GM11168 (cell line): Measurements from ENCODE around the gene DCN.

ENCODE experiments used
- in situ Hi-C: fragments of 300-500 bp; cut with MboI; formaldehyde crosslinking; loops from one replicate; pipeline ENCODE4 v1.12.0; 2022; ENCODE audit warnings: low sequenced_read_pairs; ENCODE audit not compliant: unreplicated experiment

Gene DCN

DNA sequence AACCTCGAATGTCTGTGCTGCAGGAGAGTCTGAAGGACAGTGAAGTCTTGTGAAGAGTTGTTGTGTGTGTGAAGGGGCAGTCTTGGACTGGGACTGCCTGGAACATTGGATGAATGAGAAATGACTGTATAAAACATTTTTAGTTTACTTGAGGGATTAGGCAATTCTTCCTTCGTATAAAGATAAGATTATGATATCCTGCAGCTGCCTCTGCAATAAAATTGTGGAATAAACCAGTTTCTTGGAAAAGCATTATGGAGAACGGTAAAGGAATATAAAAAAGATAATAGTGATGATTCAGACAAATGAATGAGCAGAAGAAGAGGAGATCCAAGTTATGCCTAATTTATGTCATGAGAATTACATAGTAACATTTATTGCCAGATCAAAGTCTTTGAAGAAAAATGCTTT, 40.4 kb downstream of the DCN start:
- in situ Hi-C loops: no loop called here

DNA sequence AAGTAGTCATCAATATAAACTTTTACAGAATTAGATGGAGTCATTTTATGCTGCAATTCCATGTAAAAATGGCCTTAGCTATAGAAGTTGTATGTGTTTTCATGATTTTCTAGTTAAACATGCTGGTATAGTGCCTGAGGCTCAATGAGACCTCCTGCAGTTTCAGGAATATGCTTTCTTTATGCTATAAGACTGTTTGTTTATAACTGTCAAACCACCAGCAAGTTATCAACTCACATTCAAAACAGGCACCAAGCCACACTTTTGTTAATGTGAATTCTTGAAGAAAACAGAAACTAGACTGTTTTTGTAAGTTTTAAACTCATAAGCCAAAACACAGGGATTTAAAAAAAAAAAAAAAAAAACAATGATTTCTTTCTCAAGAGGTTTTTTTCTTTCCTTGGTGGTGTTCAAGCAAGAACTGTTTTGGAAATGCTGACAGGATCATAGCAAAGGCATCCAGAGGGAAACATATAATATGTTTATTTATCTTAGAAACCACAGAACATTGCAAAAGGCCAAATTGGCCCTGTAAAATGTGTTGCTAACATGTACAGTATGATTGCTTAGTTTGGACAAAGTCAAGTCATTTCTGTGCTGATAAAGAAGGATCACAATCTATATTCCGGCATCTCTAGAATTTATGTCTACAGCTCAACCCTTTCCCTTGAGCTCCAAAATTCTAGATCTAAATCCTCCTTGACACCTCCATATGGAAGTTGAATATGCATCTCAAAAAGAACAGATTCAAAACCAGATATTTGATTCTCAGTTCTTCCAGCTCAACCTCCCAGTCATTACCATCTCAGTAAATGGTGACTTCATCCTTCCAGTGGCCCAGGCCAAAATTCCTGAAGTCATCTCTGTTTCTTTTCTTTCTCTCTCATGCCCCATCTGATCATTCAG, 42.3 kb downstream of the DCN start:
- in situ Hi-C loops: no loop called here

DNA sequence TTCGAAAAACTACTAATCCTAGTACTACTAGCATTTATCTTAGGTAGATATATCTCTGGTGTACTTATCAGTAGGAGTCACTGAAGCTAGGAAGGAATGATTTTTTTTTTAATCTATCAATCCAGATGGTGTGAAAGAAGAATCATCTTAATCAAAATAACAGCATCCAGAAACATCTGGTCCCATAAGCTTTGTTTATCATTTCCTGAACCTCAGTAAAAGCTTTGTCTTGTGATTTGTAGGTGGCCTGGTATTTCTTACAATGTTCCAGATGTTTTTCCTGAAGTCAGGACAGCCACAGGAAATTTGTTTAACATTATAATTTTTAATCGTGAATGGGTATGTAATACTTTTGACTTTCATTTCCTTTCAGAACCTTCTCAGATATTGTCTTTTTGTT, 43.3 kb downstream of the DCN start:
- in situ Hi-C loops: no loop called here

DNA sequence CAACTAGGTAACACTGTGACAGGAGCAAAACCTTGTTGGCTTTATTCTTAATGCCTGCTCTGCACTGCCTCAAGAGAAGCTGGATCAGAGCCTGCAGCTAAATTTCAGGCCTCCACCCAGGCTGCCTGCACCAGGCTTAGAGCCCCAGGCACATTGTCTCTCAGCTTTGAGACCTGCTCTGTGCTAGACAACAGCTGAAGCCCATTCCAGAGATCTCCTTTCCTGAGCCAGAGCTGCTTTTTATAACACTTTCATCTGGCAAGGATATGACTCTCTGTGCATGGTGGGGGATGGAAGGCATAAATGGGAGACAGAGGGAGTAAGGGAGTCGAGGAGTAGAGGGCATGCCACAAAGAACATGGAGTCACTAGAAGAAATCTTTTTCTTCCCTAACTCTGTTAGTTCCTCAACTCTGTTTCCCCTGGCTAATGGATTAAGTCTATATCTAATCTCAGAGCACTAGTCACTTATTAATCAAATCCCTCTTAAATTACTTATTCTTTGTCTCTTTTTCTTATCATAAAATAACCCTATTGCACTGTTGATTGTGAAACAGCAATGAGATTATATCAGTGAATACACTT, 44.2 kb downstream of the DCN start:
- in situ Hi-C loops: no loop called here

DNA sequence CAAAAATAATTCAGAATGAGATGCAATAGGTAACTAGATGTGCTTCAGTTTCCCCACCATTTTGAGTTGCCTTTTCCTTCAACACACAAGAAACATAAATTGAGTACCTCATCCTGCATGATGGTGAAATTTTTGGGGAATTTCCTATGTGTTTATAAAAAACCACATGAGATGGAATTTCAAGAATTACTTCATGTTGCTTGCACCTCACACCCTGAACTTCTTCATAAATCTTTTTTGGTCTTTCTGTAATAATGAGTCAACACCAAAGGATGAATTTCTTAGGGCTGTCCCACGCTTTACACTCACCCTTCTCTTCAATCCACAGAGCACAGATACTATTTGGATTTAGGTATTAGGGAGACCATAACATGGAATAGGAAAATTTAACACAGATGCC, 48.7 kb downstream of the DCN start:
- in situ Hi-C loops: no loop called here

DNA sequence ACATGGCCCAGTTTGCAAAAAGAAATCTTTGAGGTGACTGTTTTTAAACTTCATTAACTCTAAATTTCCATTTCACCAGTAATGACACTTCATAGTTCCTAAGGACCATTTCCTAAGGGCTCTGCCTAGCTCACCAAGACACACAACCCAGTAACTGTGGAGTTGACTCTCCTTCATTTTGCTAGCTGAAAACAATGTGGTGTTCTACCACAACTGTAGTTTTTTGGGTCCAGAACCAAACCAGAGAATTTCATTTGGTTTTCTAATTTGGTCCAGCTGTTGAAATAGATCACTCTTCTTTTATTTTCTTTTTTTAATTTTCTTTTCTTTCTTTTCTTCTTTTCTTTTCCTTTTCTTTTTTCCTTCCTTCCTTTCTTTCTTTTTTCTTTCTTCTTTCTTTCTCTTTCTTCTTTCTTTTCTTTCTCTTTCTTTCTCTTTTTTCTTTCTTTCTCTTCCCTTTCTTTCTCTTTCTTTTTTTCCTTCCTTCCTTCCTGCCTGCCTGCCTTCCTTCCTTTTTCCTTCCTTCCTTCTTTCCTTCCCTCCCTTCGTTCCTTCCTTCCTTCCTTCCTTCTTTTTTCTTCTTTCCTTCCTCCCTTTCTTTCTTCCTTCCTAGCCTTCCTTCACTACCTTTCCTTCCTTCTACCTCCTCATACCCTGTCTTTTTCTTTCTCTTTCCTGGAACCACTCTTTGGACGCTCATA, 52.8 kb downstream of the DCN start:
- in situ Hi-C loops: loop anchor here (10.0 kb wide), 1 partner anchor 165 kb away; no protein-coding TSS in a partner anchor

DNA sequence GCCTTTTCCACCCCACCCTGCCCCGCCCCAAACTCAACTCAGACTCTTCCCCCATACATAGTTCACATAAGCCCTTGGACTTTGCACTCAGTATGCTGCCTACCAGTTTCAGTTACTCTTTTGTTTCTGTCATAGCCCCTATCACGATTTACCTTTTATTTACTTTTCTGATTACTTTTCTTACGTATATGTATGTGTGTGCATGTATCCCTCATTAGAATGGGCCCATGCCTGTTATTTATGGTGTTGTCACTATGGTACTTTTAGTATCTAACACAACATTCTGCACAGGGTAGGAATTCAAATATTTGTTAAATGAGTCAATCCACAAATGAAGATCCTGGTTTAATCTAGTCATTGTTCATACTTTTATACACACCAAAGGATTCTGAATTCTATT, 54.9 kb downstream of the DCN start:
- in situ Hi-C loops: loop anchor here (10.0 kb wide), 1 partner anchor 163 kb away; no protein-coding TSS in a partner anchor

DNA sequence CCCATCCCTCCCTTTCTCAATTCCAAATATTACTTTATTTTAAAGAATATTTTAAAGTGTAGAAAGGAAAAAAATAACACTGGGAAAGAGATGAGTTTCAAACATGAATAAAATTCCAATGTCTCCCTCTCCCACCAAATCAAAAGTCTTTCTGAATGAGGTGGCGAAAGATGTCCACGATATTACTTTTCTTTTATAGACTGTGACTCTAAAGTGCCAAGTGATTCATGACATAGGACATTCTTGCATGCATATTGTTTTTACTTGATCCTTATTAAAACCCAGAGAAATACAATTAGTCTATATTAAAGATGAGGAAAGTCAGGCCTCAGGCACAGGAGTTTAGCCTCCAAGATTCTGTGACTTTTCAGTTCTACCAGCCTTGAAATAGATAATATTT, 55.3 kb downstream of the DCN start:
- in situ Hi-C loops: loop anchor here (10.0 kb wide), 1 partner anchor 163 kb away; no protein-coding TSS in a partner anchor

DNA sequence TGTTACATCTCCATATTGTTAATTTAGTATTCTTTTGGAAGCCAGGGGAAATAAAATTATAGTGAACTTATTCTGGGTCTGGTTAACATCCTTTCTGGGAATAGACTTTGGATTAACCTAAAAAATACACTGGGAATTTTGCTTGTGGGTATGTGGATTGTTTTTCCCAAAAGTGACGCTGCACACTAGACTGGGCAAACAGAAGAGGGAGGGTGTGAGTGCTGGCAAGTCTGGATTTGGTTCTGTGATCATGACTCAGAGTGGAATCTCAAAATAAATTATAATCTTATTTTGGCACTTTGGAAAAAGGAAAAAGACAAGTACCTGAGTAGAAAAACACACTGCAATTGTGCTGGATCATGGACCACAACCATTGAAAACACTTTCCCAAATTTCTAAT, 56.1 kb downstream of the DCN start:
- in situ Hi-C loops: loop anchor here (10.0 kb wide), 1 partner anchor 162 kb away; no protein-coding TSS in a partner anchor

DNA sequence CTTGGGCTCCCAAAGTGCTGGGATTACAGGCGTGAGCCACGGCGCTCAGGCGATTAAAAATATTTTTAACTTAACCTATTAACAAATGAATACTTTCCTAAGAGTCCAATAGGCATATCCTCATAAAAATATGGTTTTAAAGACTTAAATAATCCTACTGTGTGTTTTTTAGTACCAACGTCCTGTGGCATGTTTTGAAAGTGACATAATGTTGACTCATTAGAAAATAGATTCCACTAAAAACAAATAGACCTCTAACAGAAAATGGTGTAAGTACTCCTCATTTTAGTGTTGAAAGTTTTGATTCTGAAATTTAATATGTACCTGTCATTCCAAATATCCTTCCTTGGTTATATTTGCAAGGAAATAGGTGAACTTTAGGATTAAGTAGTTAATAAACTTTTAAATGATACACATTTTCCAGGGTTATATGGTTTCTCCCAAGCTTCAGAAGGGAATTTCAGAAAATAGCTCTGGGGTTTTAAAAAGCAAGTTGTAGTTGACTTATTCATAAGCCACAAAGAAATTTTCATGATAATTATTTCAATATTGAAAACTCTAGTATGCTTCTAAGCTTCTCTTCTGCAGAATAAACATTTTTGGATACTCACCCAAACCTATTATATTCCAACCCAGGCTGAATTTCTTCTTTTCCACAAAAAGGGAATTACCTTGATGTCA, 59.2 kb downstream of the DCN start:
- in situ Hi-C loops: loop anchor here (10.0 kb wide), 1 partner anchor 159 kb away; no protein-coding TSS in a partner anchor

DNA sequence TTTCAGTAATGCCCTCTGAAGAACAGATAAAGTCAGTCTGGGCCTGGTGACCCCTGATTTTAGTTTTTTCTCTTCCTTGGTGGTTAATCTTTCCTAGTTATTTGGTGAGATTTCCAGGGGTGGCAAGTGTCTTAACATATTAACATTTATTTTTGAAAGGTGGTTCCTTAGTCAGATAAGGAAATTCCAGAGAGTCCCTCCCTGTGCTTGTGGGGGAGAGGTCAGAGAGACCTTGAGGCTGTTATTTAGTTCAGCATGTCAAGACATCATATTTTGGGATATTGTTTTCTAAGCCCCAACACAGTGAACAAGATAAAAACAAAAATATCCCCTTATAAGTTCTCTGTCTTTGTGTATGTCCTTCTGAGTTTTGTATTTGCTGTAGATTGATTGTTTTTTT, 61.8 kb downstream of the DCN start:
- in situ Hi-C loops: loop anchor here (10.0 kb wide), 1 partner anchor 156 kb away; no protein-coding TSS in a partner anchor

DNA sequence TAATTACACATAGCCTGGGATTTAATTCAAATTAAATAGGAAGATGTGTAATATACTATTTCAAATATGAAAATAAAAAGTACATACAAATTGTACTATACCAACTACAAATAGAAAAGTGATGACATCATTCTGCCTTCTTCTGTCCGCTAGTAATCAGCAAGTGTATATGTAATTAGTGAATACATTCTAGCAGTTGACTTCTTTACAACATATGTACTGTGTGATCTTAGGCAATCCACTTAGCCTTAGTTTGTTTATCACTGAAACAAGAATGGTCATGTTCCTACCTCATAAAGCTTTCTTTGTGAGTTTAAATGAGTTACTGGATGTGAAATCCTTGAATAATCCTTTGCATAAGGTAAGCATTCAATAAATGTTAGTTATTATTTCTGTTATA, 63.5 kb downstream of the DCN start:
- in situ Hi-C loops: no loop called here

DNA sequence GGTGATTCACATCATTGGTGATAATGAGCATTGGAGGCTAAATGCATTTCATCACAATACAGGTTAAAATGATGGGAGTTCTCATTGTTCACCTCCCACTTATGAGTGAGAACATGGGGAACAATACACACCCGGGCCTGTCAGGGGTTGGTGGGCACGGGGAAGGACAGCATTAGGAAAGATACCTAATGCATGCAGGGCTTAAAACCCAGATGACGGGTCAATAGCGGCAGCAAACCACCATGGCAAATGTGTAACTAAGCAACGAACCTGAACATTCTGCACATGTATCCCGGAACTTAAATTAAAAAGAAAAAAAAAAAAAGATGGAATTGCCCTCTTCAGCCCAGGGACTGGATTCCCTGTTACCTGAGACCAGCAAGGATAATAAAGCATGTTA, 69.0 kb downstream of the DCN start:
- in situ Hi-C loops: no loop called here

DNA sequence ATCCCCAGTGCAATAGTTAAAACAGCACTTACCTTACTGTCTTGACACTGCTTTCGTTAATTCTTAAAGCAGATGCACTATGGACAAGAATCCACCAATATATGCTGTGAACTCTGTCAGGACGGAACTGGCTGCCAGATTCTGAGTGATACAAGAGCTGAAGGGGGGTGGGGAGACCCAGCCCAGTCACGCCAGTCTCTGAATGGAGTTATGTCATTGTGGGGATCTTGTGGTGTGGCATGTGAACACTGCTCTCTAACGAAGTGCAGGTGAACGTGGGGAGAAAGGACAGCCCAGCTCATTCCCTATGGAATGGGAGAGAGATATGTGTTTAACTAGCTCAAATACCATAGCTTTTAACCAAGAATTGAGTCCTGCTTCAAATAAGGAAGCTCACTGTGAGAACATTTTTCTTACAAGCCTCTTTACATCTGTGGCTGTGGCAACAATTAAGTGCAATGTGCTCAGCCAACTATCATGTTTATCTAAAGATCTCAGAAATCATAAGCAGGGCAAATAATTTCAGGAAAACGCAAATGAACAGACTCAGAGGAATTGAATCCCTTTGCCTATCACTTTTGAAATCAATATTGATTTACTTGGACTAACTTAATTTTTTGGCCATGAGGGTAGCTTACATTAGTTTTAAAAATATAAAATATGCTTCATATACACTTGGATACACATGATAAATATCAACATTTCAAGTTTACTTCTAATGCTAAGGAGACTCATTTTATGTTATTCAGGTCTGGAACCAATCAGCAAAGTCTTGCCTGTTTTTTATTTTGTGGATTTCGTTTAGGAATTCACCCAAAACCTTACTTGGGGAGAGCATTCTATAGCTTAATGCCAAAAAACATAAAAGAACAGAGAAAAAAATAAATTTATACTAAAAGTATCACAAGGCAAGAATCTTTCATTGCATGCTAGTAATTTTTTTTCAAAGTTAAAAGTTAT, 71.0 kb downstream of the DCN start, which contains the start of gene LUM:
LUM (minus strand) TSS at position 129 of the 960 bp plus-strand sequence. CDS start 2,515 bp downstream, outside the sequence.
- in situ Hi-C loops: no loop called here

DNA sequence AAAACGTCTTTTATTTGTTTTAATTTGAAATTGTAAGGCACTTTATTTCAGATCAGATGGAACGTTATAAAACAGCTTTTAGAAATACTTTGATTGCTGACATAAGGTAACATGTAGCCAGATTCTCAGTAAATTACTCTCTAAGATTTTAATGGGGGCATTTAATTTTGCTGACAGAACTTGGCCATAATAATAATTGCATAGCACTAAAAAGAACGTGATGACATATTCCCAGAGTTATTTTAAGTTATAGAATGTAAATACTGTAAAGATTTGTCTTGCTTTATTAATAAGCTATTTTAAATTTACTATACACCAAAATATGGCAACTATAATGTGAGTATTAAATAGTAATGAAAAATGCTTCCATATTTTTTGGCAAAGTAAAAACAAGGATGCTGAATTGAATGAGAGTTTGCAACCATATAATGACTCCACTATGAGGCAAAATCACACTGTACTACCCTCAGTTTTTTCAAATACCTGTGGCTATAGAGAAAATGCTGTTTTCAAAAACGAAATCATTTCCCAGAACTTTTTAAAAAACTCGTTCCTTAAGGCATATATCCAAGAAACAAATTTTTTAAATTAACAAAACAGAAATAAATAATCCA, 72.2 kb downstream of the DCN start:
- in situ Hi-C loops: no loop called here

DNA sequence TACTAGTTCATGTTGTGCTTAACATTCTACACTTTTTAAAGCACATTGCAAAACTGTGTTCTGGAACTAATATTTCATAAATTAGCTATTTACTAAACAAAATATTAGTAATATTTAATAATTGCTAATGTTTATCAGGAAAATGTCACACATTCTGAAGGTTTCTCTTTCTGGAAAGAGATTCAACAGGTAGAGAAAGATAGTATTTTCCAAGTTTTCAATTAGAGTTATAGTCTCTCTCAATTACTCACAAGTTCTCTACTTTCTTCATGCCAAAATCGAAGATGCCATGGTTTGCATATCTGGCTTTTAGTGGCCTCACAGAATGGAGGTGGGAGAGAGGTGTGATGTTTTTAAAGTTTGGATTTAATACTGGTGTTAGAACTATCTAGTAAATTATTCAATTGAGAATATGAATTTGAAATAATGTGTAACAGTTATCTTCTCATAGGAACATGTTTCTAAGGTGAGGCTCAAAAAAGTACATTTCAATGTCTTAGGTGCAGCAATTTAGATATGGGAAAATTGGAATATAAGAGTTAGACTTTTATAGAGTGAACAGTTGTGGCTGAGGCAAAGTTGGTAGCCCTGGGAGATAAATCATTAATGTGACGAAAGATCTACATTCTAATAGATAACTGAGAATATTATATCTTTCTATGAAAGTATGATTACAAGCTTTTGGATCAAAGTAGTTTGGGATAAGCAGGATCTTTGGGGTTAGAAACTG, 72.9 kb downstream of the DCN start:
- in situ Hi-C loops: no loop called here

DNA sequence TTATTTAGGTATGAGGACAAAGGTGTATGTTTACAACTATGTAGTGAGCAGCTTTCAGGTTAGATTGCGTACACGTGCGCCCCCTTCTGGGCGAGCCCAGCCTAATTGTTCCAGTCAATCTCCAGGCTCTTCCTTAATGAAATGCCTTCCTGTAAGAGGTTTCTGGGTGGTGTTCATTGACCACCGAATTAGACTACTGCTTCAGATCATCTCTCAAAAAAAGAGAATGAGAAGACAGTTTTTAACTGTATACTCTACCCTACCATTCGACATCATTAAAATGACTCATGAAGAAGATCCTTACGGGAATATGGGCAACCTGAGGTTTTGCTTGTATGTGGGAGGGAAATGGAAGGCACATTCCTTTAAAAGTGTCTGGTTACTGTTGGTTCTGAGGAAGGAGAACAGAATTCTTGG, 73.5 kb downstream of the DCN start:
- in situ Hi-C loops: no loop called here

DNA sequence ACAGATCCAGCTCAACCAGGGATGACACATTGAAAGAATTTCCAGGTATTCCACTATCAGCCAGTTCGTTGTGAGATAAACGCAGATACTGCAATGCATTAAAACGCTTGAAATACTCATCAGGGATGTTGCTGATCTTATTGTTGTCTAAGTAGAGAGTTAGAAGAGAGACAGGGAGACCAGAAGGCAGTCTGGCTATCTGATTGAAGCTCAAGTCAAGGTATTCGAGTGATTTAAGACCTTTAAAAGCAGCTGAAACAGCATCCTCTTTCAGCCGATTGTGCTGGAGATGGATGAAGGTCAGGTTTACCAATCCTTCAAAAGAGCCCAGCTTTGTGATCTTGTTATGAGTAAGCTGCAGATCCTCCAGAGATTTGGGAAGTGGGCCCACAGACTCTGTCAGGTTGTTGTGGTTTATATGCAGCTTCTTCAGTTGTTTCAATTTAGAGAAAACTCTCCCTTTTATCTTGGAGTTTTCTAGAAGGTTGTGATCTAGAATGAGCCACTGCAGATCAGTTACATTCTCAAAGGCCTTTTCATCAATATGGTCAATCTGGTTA, 74.3 kb downstream of the DCN start:
- in situ Hi-C loops: no loop called here
